ENCODE measurements around the gene MMP11. TPM values are rescaled to one million over a fixed set of nuclear protein-coding genes. Genes with fewer than 3 reads are reported as not detected.

The MMP11 gene
- polyA plus RNA-seq, 1 of the 3 experiments (the other 2 are of a cell fraction): 64.4 TPM

GRCh38 chr22:23755711-23756110 is 16.9 kb upstream of the MMP11 start (continued):
- TF ChIP-seq CTCF (IDR thresholded peaks at IDR 0.05): no peak
- TF ChIP-seq CHD2 (IDR thresholded peaks at IDR 0.05; ENCODE audit: low read length, partially characterized antibody): no peak
- no peak for TF ChIP-seq NRF1 (IDR thresholded peaks at IDR 0.05; ENCODE audit: low read depth, low read length)
- TF ChIP-seq SIN3A (IDR thresholded peaks at IDR 0.05; ENCODE audit: borderline replicate concordance, low read depth, low read length): no peak
- TF ChIP-seq MAX (IDR thresholded peaks at IDR 0.05; ENCODE audit: low read depth): no peak
- no peak for TF ChIP-seq TAF1 (IDR thresholded peaks at IDR 0.05; ENCODE audit: borderline replicate concordance, low read depth, low read length)
- TF ChIP-seq GABPA (IDR thresholded peaks at IDR 0.05; ENCODE audit: low read depth): no peak

GRCh38 chr22:23756891-23757290 is 15.8 kb upstream of the MMP11 start:
- no peak overlapping the region for H2AFZ ChIP-seq (ENCODE audit: low read depth)
- CTCF ChIA-PET: interaction anchor here (0.6 to 3.7 kb wide), 3 partner anchors 11 to 354 kb away, joined by 3 to 24 read pairs (median 8); partner anchors contain the start of gene CHCHD10
- no peaks in the 10 kb centered on the region for H3K4me1 ChIP-seq (ENCODE audit: control insufficient read depth in 1 of 2, insufficient read depth in 2 of 2, low read depth in 1 of 2, low read length in 1 of 2)
- H3K9me3 ChIP-seq: no peaks in the 10 kb centered on the region
- no peak overlapping the region for H3K9ac ChIP-seq
- WGBS (ENCODE audit: low lambda C conversion rate): 71% methylated on average over 4 of the region's 4 CpGs
- H4K20me1 ChIP-seq (ENCODE audit: insufficient read depth): no peaks in the 10 kb centered on the region
- no peaks in the 10 kb centered on the region for H3K27me3 ChIP-seq (ENCODE audit: insufficient read depth)
- DNase-seq: no peak
- H3K9me2 ChIP-seq: no peaks in the 10 kb centered on the region
- no peaks in the 10 kb centered on the region for H3K79me2 ChIP-seq (ENCODE audit: insufficient read depth)
- no peak overlapping the region for H3K4me3 ChIP-seq (ENCODE audit: low read depth in 2 of 2, low read length in 1 of 2)
- POLR2A ChIA-PET: no interaction called here
- H3K36me3 ChIP-seq (replicated peaks in 1 of 2; ENCODE audit: control insufficient read depth in 1 of 2, insufficient read depth in 2 of 2, low read length in 1 of 2): no peaks in the 10 kb centered on the region
- no peak overlapping the region for H3K4me2 ChIP-seq
- TF ChIP-seq USF1 (IDR thresholded peaks at IDR 0.05; ENCODE audit: borderline replicate concordance, low read depth) (no peak), MAX (IDR thresholded peaks at IDR 0.05; ENCODE audit: low read depth) (no peak)
- no peaks in the 10 kb centered on the region for H3F3A ChIP-seq (replicated peaks; ENCODE audit: insufficient read depth)
- no peak overlapping the region for H3K27ac ChIP-seq (ENCODE audit: low read depth in 2 of 2, low read length in 1 of 2)

- ChIA-PET CTCF (interaction anchor here (0.7 to 3.7 kb wide), 3 partner anchors 8 to 90 kb away, joined by 3 to 24 read pairs (median 3); partner anchors contain the start of gene CHCHD10), POLR2A (interaction anchor here (1.0 kb wide), 1 partner anchor 9 kb away, joined by 4 read pairs; the partner anchor contains the start of gene ZNF70)
- Histone ChIP-seq H3K27me3 (ENCODE audit: insufficient read depth) (no peaks in the 10 kb centered on the region), H3K4me2 (no peak overlapping the region), H3K79me2 (ENCODE audit: insufficient read depth) (no peaks in the 10 kb centered on the region), H3F3A (replicated peaks; ENCODE audit: insufficient read depth) (no peaks in the 10 kb centered on the region), H3K27ac (ENCODE audit: low read depth in 2 of 2, low read length in 1 of 2) (no peak overlapping the region), H3K4me3 (ENCODE audit: low read depth in 2 of 2, low read length in 1 of 2) (no peak overlapping the region), H3K9ac (no peak overlapping the region), H3K36me3 (replicated peaks in 1 of 2; ENCODE audit: control insufficient read depth in 1 of 2, insufficient read depth in 2 of 2, low read length in 1 of 2) (no peaks in the 10 kb centered on the region), H2AFZ (ENCODE audit: low read depth) (no peak overlapping the region), H3K4me1 (ENCODE audit: control insufficient read depth in 1 of 2, insufficient read depth in 2 of 2, low read depth in 1 of 2, low read length in 1 of 2) (peaks cover 0 to 7% of the 10 kb centered on the region in 2 experiments; a peak in 2 of 4 replicates), H3K9me3 (no peaks in the 10 kb centered on the region), H3K9me2 (no peaks in the 10 kb centered on the region), H4K20me1 (ENCODE audit: insufficient read depth) (no peaks in the 10 kb centered on the region)
- WGBS (ENCODE audit: low lambda C conversion rate): 98% methylated on average over 4 of the region's 4 CpGs
- no peak for DNase-seq
- TF ChIP-seq MEF2A (IDR thresholded peaks at IDR 0.05; ENCODE audit: borderline replicate concordance, low read depth) (no peak), TAF1 (IDR thresholded peaks at IDR 0.05; ENCODE audit: borderline replicate concordance, low read depth, low read length) (no peak), NRF1 (IDR thresholded peaks at IDR 0.05; ENCODE audit: low read depth, low read length) (no peak), EZH2phosphoT487 (IDR thresholded peaks at IDR 0.05; ENCODE audit: borderline replicate concordance, low read depth) (no peak), RXRA (IDR thresholded peaks at IDR 0.05; ENCODE audit: borderline replicate concordance, low read depth) (no peak), CTCF (IDR thresholded peaks at IDR 0.05) (no peak), YY1 (IDR thresholded peaks at IDR 0.05; ENCODE audit: low read depth) (no peak), SMC3 (IDR thresholded peaks at IDR 0.05; ENCODE audit: low read depth, low read length) (no peak), FOXJ3 (CRISPR knock-in tag; IDR thresholded peaks at IDR 0.05) (no peak), TEAD4 (IDR thresholded peaks at IDR 0.05; ENCODE audit: borderline replicate concordance, insufficient read depth) (no peak), SIN3A (IDR thresholded peaks at IDR 0.05; ENCODE audit: borderline replicate concordance, low read depth, low read length) (no peak), NFIC (IDR thresholded peaks at IDR 0.05; ENCODE audit: borderline replicate concordance) (no peak), USF1 (IDR thresholded peaks at IDR 0.05; ENCODE audit: borderline replicate concordance, low read depth) (no peak), FOXM1 (IDR thresholded peaks at IDR 0.05; ENCODE audit: low read depth) (no peak)
Observed at GRCh38 chr22:23759566-23759965, 13.1 kb upstream of the MMP11 start.

Measured in SK-N-SH (cell line).